Ascending aorta (tissue), 2 donors: ENCODE results near the gene OR52N4. TPM values are rescaled to one million over a fixed set of nuclear protein-coding genes. Genes with fewer than 3 reads are reported as not detected.

Experiments used
- DNase-seq, 2 donors: peaks; one replicate each; pipeline ENCODE4 v3.0.0-alpha.2; 2019; ENCODE audit warnings: low spot score in 2 of 2
- H3K27ac ChIP-seq, 2 donors: fragments of 200-600 bp; sonication (generic); one replicate each; pipeline ENCODE4 v1.5.1; 2016 to 2017; ENCODE audit warnings: mild to moderate bottlenecking in 1 of 2
- H3K27me3 ChIP-seq: fragments of 200-600 bp; sonication (generic); one replicate; pipeline ENCODE4 v1.5.1; 2017
- H3K36me3 ChIP-seq, 2 donors: fragments of 200-600 bp; sonication (generic); one replicate each; pipeline ENCODE4 v1.5.1; 2016
- H3K4me1 ChIP-seq, 2 donors: fragments of 200-600 bp; sonication (generic); one replicate each; pipeline ENCODE4 v1.5.1; 2016 to 2017; ENCODE audit warnings: mild to moderate bottlenecking in 1 of 2
- H3K4me3 ChIP-seq, 2 donors: fragments of 200-600 bp; sonication (generic); one replicate each; pipeline ENCODE4 v1.5.1; 2016 to 2017; ENCODE audit warnings: mild to moderate bottlenecking in 1 of 2
- H3K9me3 ChIP-seq, 2 donors: fragments of 200-600 bp; sonication (generic); one replicate each; pipeline ENCODE4 v1.5.1; 2016
- CTCF ChIP-seq, 3 experiments: fragments of 200-600 bp in 2 of 3; fragments of 450-650 bp in 1 of 3; sonication (generic) in 2 of 3; IDR thresholded peaks; one replicate each; pipeline ENCODE4 v1.5.1; 2016 to 2019; ENCODE audit warnings: antibody characterized with exemption in 3 of 3, mild to moderate bottlenecking in 1 of 3, moderate library complexity in 1 of 3
- intact Hi-C: fragments of 100-400 bp; cut with DNase I; formaldehyde crosslinking; loops from one replicate; pipeline ENCODE4 v1.15.1; 2023
- total RNA-seq: library from RNA; depleted of rRNA; stranded (reverse); fragments of >200 nt; gene quantifications from one replicate; pipeline ENCODE4 v1.1.0, GENCODE V29; 2016

OR52N4 gene
- total RNA-seq, 1 donor from 2014 or later, result not detected

- no peaks in the 10 kb centered on the region for H3K36me3 ChIP-seq
- TF ChIP-seq CTCF (IDR thresholded peaks at IDR 0.05), result no peak
- H3K4me3 ChIP-seq, result no peak overlapping the region
- H3K9me3 ChIP-seq, result no peaks in the 10 kb centered on the region
- DNase-seq, result no peak
- H3K4me1 ChIP-seq, result no peaks in the 10 kb centered on the region
- H3K27ac ChIP-seq, result no peak overlapping the region
- intact Hi-C loops, result no loop called here
- no peaks in the 10 kb centered on the region for H3K27me3 ChIP-seq
Measured at GRCh38 chr11:5722622-5723021, 31.4 kb upstream of the OR52N4 start.

GRCh38 chr11:5726351-5726750 is 27.7 kb upstream of the OR52N4 start:
- Histone ChIP-seq H3K9me3 (no peaks in the 10 kb centered on the region), H3K4me1 (no peaks in the 10 kb centered on the region), H3K27ac (no peak overlapping the region), H3K36me3 (no peaks in the 10 kb centered on the region), H3K27me3 (no peaks in the 10 kb centered on the region), H3K4me3 (no peak overlapping the region)
- TF ChIP-seq CTCF (IDR thresholded peaks at IDR 0.05), result no peak
- intact Hi-C loops, result no loop called here
- DNase-seq, result no peak

- Histone ChIP-seq H3K4me1 (no peaks in the 10 kb centered on the region), H3K27ac (no peak overlapping the region), H3K9me3 (no peaks in the 10 kb centered on the region), H3K4me3 (no peak overlapping the region), H3K36me3 (no peaks in the 10 kb centered on the region), H3K27me3 (no peaks in the 10 kb centered on the region)
- TF ChIP-seq CTCF (IDR thresholded peaks at IDR 0.05), result no peak
- intact Hi-C loops, result no loop called here
- no peak for DNase-seq
Measured at GRCh38 chr11:5727691-5728090, 26.4 kb upstream of the OR52N4 start.

- no peak for DNase-seq
- Histone ChIP-seq H3K4me3 (no peak within 1 kb of the TSS), H3K4me1 (no peaks in the 10 kb centered on the region), H3K36me3 (no peaks in the 10 kb centered on the region), H3K27ac (no peak within 1 kb of the TSS), H3K9me3 (peaks cover 0 to 1% of the 10 kb centered on the region in 2 donors), H3K27me3 (no peaks in the 10 kb centered on the region)
- no peak for TF ChIP-seq CTCF (IDR thresholded peaks at IDR 0.05)
- intact Hi-C loops, result no loop called here
Measured at GRCh38 chr11:5736396-5736795, 17.6 kb upstream of the OR52N4 start, which contains the start of gene OR56B1. TSS of gene OR56B1 (plus strand) at chr11:5736448. CDS start at chr11:5736517, 69 bp downstream.

- Histone ChIP-seq H3K4me3 (no peak overlapping the region), H3K4me1 (no peaks in the 10 kb centered on the region), H3K27me3 (no peaks in the 10 kb centered on the region), H3K36me3 (no peaks in the 10 kb centered on the region), H3K27ac (no peak overlapping the region), H3K9me3 (peaks cover 3 to 7% of the 10 kb centered on the region in 2 donors)
- DNase-seq, result no peak
- TF ChIP-seq CTCF (IDR thresholded peaks at IDR 0.05), result no peak
- intact Hi-C loops, result no loop called here
Measured at GRCh38 chr11:5737091-5737490, 17.0 kb upstream of the OR52N4 start.
